T-helper 17 cell (primary cell): Measurements from ENCODE around the gene ME2. TPM values are rescaled to one million over a fixed set of nuclear protein-coding genes. Genes with fewer than 3 reads are reported as not detected.
"Not testable (repeated sequence)": the region's sequence is repeated elsewhere in the genome, so short reads cannot be mapped to it uniquely, and the experiment has no call there.

Experiments
- ATAC-seq: fragments of 150-1000 bp; cut with Tn5 transposase; 2 replicates; pipeline ENCODE4 v1.10.0; 2021; ENCODE audit warnings: mild to moderate bottlenecking, moderate library complexity
- DNase-seq, 3 donors: peaks; one replicate each; pipeline versions ENCODE4 v3.0.0 to v3.0.0-alpha.2; 2020 to 2021
- H3K9me3 ChIP-seq: one replicate; pipeline ENCODE4 v1.7.0; 2013; ENCODE audit warnings: low read length, mild to moderate bottlenecking; ENCODE audit not compliant: control insufficient read depth, poor library complexity, severe bottlenecking
- H3K27ac Mint-ChIP-seq: one replicate; pipeline ENCODE4 v1.8.0; 2022; ENCODE audit warnings: mild to moderate bottlenecking, moderate library complexity, mixed read lengths
- H3K27me3 Mint-ChIP-seq: one replicate; pipeline ENCODE4 v1.8.0; 2022; ENCODE audit warnings: mixed read lengths
- H3K36me3 Mint-ChIP-seq: one replicate; pipeline ENCODE4 v1.8.0; 2022; ENCODE audit warnings: low read depth, mixed read lengths
- H3K4me1 Mint-ChIP-seq: one replicate; pipeline ENCODE4 v1.8.0; 2022; ENCODE audit warnings: mild to moderate bottlenecking, mixed read lengths
- H3K4me3 Mint-ChIP-seq: one replicate; pipeline ENCODE4 v1.8.0; 2022; ENCODE audit warnings: mild to moderate bottlenecking, moderate library complexity, mixed read lengths
- total RNA-seq, 4 donors: library from RNA in 2 of 4; stranded (reverse) in 2 of 4; gene quantifications; one replicate each; pipeline ENCODE4 v1.2.3 and lab custom pipeline; 2022 to 2026

Gene ME2
- total RNA-seq, 2 donors from 2014 or later: 26.7 to 34.2 TPM

GRCh38 chr18:50944245-50944932 is 65.5 kb downstream of the ME2 start:
- ATAC-seq (no peak), DNase-seq (no peak)
- H3K4me3 Mint-ChIP-seq: no peak overlapping the region
- no peaks in the 10 kb centered on the region for H3K9me3 ChIP-seq
- H3K4me1 Mint-ChIP-seq: peaks cover under 1% of the 10 kb centered on the region
- H3K36me3 Mint-ChIP-seq: peaks cover 3% of the 10 kb centered on the region
- no peaks in the 10 kb centered on the region for H3K27me3 Mint-ChIP-seq
- no peak overlapping the region for H3K27ac Mint-ChIP-seq

- H3K36me3 Mint-ChIP-seq, H3K27ac Mint-ChIP-seq, H3K4me1 Mint-ChIP-seq, ATAC-seq, H3K9me3 ChIP-seq, H3K4me3 Mint-ChIP-seq, DNase-seq, H3K27me3 Mint-ChIP-seq: not testable (repeated sequence)
Measured at GRCh38 chr18:50945918-50946317, 67.0 kb downstream of the ME2 start.

GRCh38 chr18:50947899-50948298 is 69.0 kb downstream of the ME2 start:
- no peaks in the 10 kb centered on the region for H3K9me3 ChIP-seq
- Mint-ChIP-seq H3K4me3 (no peak overlapping the region), H3K4me1 (no peaks in the 10 kb centered on the region), H3K27me3 (no peaks in the 10 kb centered on the region), H3K27ac (no peak overlapping the region), H3K36me3 (peaks cover 3% of the 10 kb centered on the region)
- no peak for ATAC-seq
- no peak for DNase-seq

GRCh38 chr18:50949185-50949584 is 70.3 kb downstream of the ME2 start:
- no peaks in the 10 kb centered on the region for H3K27me3 Mint-ChIP-seq
- H3K9me3 ChIP-seq: no peaks in the 10 kb centered on the region
- ATAC-seq (no peak), DNase-seq (no peak)
- no peak overlapping the region for H3K27ac Mint-ChIP-seq
- H3K36me3 Mint-ChIP-seq: peaks cover 2% of the 10 kb centered on the region
- no peaks in the 10 kb centered on the region for H3K4me1 Mint-ChIP-seq
- H3K4me3 Mint-ChIP-seq: no peak overlapping the region

GRCh38 chr18:50950626-50951025 is 71.7 kb downstream of the ME2 start:
- H3K4me3 Mint-ChIP-seq: no peak overlapping the region
- no peaks in the 10 kb centered on the region for H3K9me3 ChIP-seq
- no peak overlapping the region for H3K27ac Mint-ChIP-seq
- peaks cover 2% of the 10 kb centered on the region for H3K36me3 Mint-ChIP-seq
- DNase-seq (no peak), ATAC-seq (no peak)
- peaks cover 3% of the 10 kb centered on the region for H3K4me1 Mint-ChIP-seq
- no peaks in the 10 kb centered on the region for H3K27me3 Mint-ChIP-seq

- Mint-ChIP-seq H3K27me3 (no peaks in the 10 kb centered on the region), H3K36me3 (no peaks in the 10 kb centered on the region), H3K4me3 (no peak overlapping the region), H3K27ac (no peak overlapping the region), H3K4me1 (peaks cover 3% of the 10 kb centered on the region)
- DNase-seq (no peak), ATAC-seq (no peak)
- no peaks in the 10 kb centered on the region for H3K9me3 ChIP-seq
Measured at GRCh38 chr18:50953822-50954221, 74.9 kb downstream of the ME2 start.

- H3K36me3 Mint-ChIP-seq: no peaks in the 10 kb centered on the region
- H3K4me1 Mint-ChIP-seq: peaks cover 3% of the 10 kb centered on the region
- no peak overlapping the region for H3K4me3 Mint-ChIP-seq
Measured at GRCh38 chr18:50955253-50955652, 76.3 kb downstream of the ME2 start.

GRCh38 chr18:50956116-50956515 is 77.2 kb downstream of the ME2 start:
- no peak for ATAC-seq
- Mint-ChIP-seq H3K27me3 (no peaks in the 10 kb centered on the region), H3K36me3 (no peaks in the 10 kb centered on the region), H3K27ac (no peak overlapping the region), H3K4me3 (no peak overlapping the region), H3K4me1 (peaks cover 3% of the 10 kb centered on the region)
- DNase-seq: no peak
- no peaks in the 10 kb centered on the region for H3K9me3 ChIP-seq

More at GRCh38 chr18:50955253-50955652, 76.3 kb downstream of the ME2 start:
- H3K9me3 ChIP-seq: no peaks in the 10 kb centered on the region
- ATAC-seq: no peak
- H3K27me3 Mint-ChIP-seq: no peaks in the 10 kb centered on the region
- no peak for DNase-seq
- peak overlapping the region; percentile 84 for H3K27ac Mint-ChIP-seq

GRCh38 chr18:50961974-50962373 is 83.1 kb downstream of the ME2 start:
- Mint-ChIP-seq H3K27me3 (no peaks in the 10 kb centered on the region), H3K27ac (no peak overlapping the region), H3K36me3 (peaks cover 2% of the 10 kb centered on the region), H3K4me1 (no peaks in the 10 kb centered on the region), H3K4me3 (no peak overlapping the region)
- no peak for DNase-seq
- H3K9me3 ChIP-seq: no peaks in the 10 kb centered on the region
- no peak for ATAC-seq

- no peaks in the 10 kb centered on the region for H3K9me3 ChIP-seq
- peak within 1 kb of the TSS; percentile 93 for H3K4me3 Mint-ChIP-seq
- DNase-seq (peak; percentile 45 to 54 (median 47)), ATAC-seq (peak; percentile 89)
- H3K27ac Mint-ChIP-seq: peak within 1 kb of the TSS; percentile 93
- no peaks in the 10 kb centered on the region for H3K27me3 Mint-ChIP-seq
- peaks cover 2% of the 10 kb centered on the region for H3K36me3 Mint-ChIP-seq
- H3K4me1 Mint-ChIP-seq: peaks cover 19% of the 10 kb centered on the region
Measured at GRCh38 chr18:50967714-50968661, 89.1 kb downstream of the ME2 start, which contains the start of gene ELAC1. ELAC1 (plus strand) TSS chr18:50968040; CDS start chr18:50974405, 6,365 bp downstream.

- Mint-ChIP-seq H3K4me1 (peaks cover 21% of the 10 kb centered on the region), H3K36me3 (peaks cover under 1% of the 10 kb centered on the region), H3K27ac (peak overlapping the region; percentile 93), H3K27me3 (no peaks in the 10 kb centered on the region), H3K4me3 (peak overlapping the region; percentile 93)
- no peaks in the 10 kb centered on the region for H3K9me3 ChIP-seq
- no peak for DNase-seq
- ATAC-seq: no peak
Measured at GRCh38 chr18:50969448-50969847, 90.5 kb downstream of the ME2 start.

- Mint-ChIP-seq H3K27me3 (no peaks in the 10 kb centered on the region), H3K36me3 (peaks cover 5% of the 10 kb centered on the region), H3K27ac (no peak overlapping the region), H3K4me3 (peak overlapping the region; percentile 7), H3K4me1 (peaks cover 21% of the 10 kb centered on the region)
- no peaks in the 10 kb centered on the region for H3K9me3 ChIP-seq
- no peak for ATAC-seq
- DNase-seq: no peak
Measured at GRCh38 chr18:50970006-50970405, 91.1 kb downstream of the ME2 start.

- H3K4me3 Mint-ChIP-seq, DNase-seq, H3K9me3 ChIP-seq, ATAC-seq, H3K27me3 Mint-ChIP-seq, H3K27ac Mint-ChIP-seq: not testable (repeated sequence)
- H3K4me1 Mint-ChIP-seq: peaks cover 23% of the 10 kb centered on the region
- peaks cover 14% of the 10 kb centered on the region for H3K36me3 Mint-ChIP-seq
Measured at GRCh38 chr18:50972404-50972803, 93.5 kb downstream of the ME2 start.
